CD4-positive, alpha-beta T cell treated with Interleukin-4 for 1 hour (primary cell): ENCODE measurements around the gene GALNT9.

ENCODE experiments used
- DNase-seq, 2 donors: peaks; one replicate each; pipeline ENCODE4 v3.0.0-alpha.2; 2020 to 2022

GALNT9 gene

GRCh38 chr12:132194556-132194955 is 134.8 kb downstream of the GALNT9 start:
- no peak for DNase-seq

- no peak for DNase-seq
Measured at GRCh38 chr12:132194056-132194455, 135.3 kb downstream of the GALNT9 start.

- no peak for DNase-seq
Measured at GRCh38 chr12:132191715-132192553, 137.5 kb downstream of the GALNT9 start.

GRCh38 chr12:132190834-132191500 is 138.4 kb downstream of the GALNT9 start:
- no peak for DNase-seq

- DNase-seq: no peak
Measured at GRCh38 chr12:132190012-132190755, 139.2 kb downstream of the GALNT9 start.

- peak; percentile 95 to 96 for DNase-seq
Measured at GRCh38 chr12:132189378-132190011, 139.9 kb downstream of the GALNT9 start.

- no peak for DNase-seq
Measured at GRCh38 chr12:132188916-132189325, 140.5 kb downstream of the GALNT9 start.

GRCh38 chr12:132188451-132188901 is 140.9 kb downstream of the GALNT9 start:
- no peak for DNase-seq

GRCh38 chr12:132187646-132188450 is 141.5 kb downstream of the GALNT9 start:
- DNase-seq: no peak

- DNase-seq: peak in 1 of 2 donors; percentile 19
Measured at GRCh38 chr12:132186857-132187620, 142.3 kb downstream of the GALNT9 start.

- DNase-seq: no peak
Measured at GRCh38 chr12:132186208-132186856, 143.1 kb downstream of the GALNT9 start.

GRCh38 chr12:132185705-132186104 is 143.7 kb downstream of the GALNT9 start:
- DNase-seq: peak; percentile 29 to 61

GRCh38 chr12:132182711-132183365 is 146.6 kb downstream of the GALNT9 start:
- no peak for DNase-seq

GRCh38 chr12:132182206-132182710 is 147.1 kb downstream of the GALNT9 start:
- DNase-seq: no peak

GRCh38 chr12:132181570-132182200 is 147.7 kb downstream of the GALNT9 start:
- DNase-seq: no peak

GRCh38 chr12:132180648-132181546 is 148.5 kb downstream of the GALNT9 start:
- no peak for DNase-seq

GRCh38 chr12:132179431-132180362 is 149.7 kb downstream of the GALNT9 start:
- no peak for DNase-seq
